ENCODE data around the gene RUVBL1.

DNA sequence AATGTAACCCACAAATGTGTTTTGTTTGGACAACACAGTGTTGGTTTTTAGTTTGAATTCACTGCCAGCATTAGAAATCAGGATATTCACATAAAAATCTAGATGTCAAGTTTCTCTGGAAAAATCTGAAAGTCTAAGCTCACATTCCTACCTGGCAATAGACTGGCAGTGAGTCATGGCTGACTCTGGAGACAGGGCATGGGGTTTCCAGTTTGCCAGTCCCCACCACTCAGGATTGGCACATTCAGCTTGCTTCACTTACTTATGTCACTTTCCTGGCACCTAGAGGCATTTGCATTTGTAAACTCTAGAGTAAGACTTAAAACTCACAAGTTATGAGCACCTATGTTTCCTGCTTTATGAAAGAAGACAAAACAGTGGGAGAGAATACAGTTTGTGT, 90.5 kb downstream of the RUVBL1 start:
- TF ChIP-seq, protein P1, sequence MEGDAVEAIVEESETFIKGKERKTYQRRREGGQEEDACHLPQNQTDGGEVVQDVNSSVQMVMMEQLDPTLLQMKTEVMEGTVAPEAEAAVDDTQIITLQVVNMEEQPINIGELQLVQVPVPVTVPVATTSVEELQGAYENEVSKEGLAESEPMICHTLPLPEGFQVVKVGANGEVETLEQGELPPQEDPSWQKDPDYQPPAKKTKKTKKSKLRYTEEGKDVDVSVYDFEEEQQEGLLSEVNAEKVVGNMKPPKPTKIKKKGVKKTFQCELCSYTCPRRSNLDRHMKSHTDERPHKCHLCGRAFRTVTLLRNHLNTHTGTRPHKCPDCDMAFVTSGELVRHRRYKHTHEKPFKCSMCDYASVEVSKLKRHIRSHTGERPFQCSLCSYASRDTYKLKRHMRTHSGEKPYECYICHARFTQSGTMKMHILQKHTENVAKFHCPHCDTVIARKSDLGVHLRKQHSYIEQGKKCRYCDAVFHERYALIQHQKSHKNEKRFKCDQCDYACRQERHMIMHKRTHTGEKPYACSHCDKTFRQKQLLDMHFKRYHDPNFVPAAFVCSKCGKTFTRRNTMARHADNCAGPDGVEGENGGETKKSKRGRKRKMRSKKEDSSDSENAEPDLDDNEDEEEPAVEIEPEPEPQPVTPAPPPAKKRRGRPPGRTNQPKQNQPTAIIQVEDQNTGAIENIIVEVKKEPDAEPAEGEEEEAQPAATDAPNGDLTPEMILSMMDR (conservative IDR thresholded peaks at IDR 0.05), result no peak
- TF ChIP-seq EZH2 (IDR thresholded peaks at IDR 0.05; ENCODE audit: low read depth), result no peak
